ENCODE measurements around the gene RB1.

DNA sequence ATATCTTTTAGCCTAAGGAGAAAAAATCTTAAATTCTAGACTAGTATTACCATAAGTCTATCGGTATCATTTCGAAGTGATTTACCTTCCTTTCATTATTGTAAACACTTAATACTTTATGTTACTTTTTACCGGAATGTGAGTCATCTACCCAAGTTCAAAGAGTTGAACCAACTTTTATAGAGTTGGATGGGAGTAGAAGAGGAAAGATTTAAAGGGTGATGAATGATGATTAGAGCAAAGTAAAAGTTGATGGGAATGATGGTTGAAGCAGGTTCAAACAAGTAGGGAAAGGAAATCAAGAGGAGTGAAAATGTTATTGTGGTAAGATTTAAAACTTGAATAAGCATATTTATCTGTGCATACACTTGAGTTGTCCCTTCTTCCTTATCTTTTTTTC lies 120.7 kb downstream of the RB1 start:
- TF ChIP-seq, protein P1, sequence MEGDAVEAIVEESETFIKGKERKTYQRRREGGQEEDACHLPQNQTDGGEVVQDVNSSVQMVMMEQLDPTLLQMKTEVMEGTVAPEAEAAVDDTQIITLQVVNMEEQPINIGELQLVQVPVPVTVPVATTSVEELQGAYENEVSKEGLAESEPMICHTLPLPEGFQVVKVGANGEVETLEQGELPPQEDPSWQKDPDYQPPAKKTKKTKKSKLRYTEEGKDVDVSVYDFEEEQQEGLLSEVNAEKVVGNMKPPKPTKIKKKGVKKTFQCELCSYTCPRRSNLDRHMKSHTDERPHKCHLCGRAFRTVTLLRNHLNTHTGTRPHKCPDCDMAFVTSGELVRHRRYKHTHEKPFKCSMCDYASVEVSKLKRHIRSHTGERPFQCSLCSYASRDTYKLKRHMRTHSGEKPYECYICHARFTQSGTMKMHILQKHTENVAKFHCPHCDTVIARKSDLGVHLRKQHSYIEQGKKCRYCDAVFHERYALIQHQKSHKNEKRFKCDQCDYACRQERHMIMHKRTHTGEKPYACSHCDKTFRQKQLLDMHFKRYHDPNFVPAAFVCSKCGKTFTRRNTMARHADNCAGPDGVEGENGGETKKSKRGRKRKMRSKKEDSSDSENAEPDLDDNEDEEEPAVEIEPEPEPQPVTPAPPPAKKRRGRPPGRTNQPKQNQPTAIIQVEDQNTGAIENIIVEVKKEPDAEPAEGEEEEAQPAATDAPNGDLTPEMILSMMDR (conservative IDR thresholded peaks at IDR 0.05; ENCODE audit: low read depth in 2 of 2), result no peak
- no peak for TF ChIP-seq ZNF331 (CRISPR knock-in tag; IDR thresholded peaks at IDR 0.05; ENCODE audit: low read depth)
- no peak for TF ChIP-seq CREB1 (CRISPR knock-in tag; IDR thresholded peaks at IDR 0.05; ENCODE audit: low read depth)
- no peak for TF ChIP-seq STAT1 (IDR thresholded peaks at IDR 0.05; ENCODE audit: unreplicated experiment)
- no peak for TF ChIP-seq POLR2AphosphoS5 (IDR thresholded peaks at IDR 0.05; ENCODE audit: low read depth)
- TF ChIP-seq, protein P2, sequence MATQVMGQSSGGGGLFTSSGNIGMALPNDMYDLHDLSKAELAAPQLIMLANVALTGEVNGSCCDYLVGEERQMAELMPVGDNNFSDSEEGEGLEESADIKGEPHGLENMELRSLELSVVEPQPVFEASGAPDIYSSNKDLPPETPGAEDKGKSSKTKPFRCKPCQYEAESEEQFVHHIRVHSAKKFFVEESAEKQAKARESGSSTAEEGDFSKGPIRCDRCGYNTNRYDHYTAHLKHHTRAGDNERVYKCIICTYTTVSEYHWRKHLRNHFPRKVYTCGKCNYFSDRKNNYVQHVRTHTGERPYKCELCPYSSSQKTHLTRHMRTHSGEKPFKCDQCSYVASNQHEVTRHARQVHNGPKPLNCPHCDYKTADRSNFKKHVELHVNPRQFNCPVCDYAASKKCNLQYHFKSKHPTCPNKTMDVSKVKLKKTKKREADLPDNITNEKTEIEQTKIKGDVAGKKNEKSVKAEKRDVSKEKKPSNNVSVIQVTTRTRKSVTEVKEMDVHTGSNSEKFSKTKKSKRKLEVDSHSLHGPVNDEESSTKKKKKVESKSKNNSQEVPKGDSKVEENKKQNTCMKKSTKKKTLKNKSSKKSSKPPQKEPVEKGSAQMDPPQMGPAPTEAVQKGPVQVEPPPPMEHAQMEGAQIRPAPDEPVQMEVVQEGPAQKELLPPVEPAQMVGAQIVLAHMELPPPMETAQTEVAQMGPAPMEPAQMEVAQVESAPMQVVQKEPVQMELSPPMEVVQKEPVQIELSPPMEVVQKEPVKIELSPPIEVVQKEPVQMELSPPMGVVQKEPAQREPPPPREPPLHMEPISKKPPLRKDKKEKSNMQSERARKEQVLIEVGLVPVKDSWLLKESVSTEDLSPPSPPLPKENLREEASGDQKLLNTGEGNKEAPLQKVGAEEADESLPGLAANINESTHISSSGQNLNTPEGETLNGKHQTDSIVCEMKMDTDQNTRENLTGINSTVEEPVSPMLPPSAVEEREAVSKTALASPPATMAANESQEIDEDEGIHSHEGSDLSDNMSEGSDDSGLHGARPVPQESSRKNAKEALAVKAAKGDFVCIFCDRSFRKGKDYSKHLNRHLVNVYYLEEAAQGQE (IDR thresholded peaks at IDR 0.05; ENCODE audit: unreplicated experiment), result no peak

Measured in GM23338 (cell line).